ENCODE data around the gene CES4A. TPM values are rescaled to one million over a fixed set of nuclear protein-coding genes. Genes with fewer than 3 reads are reported as not detected.

The CES4A gene
- total RNA-seq, 1 experiment from 2014 or later, result 5.1 TPM

- Mint-ChIP-seq H3K36me3 (ENCODE audit: insufficient read depth, unreplicated experiment) (no peaks in the 10 kb centered on the region), H3K4me3 (ENCODE audit: unreplicated experiment) (no peak overlapping the region), H3K27me3 (ENCODE audit: insufficient read depth, unreplicated experiment) (no peaks in the 10 kb centered on the region), H3K27ac (ENCODE audit: low read depth, unreplicated experiment) (no peak overlapping the region), H3K9me3 (ENCODE audit: unreplicated experiment) (no peaks in the 10 kb centered on the region), H3K4me1 (ENCODE audit: insufficient read depth, unreplicated experiment) (no peaks in the 10 kb centered on the region)
- BruUV-seq (replicated peaks), result no TSS peak
- ChIA-PET CTCF (interaction anchor here (1.1 to 2.7 kb wide), 11 partner anchors 9 to 268 kb away, joined by 3 to 34 read pairs (median 6); partner anchors contain the start of gene CBFB), POLR2A (interaction anchor here (0.8 to 1.5 kb wide), 2 partner anchors 10 to 12 kb away, joined by 3 read pairs; partner anchors contain the start of gene CBFB)
- DNase-seq (ENCODE audit: unreplicated experiment), result no peak
- intact Hi-C loops (cut with micrococcal nuclease), result loop anchor here (10.0 kb wide), 1 partner anchor 62 kb away; no protein-coding TSS in a partner anchor
- no peak for TF ChIP-seq CTCF (IDR thresholded peaks at IDR 0.05; ENCODE audit: unreplicated experiment)
Observed at GRCh38 chr16:67016681-67017420, 28.5 kb downstream of the CES4A start.

DNA sequence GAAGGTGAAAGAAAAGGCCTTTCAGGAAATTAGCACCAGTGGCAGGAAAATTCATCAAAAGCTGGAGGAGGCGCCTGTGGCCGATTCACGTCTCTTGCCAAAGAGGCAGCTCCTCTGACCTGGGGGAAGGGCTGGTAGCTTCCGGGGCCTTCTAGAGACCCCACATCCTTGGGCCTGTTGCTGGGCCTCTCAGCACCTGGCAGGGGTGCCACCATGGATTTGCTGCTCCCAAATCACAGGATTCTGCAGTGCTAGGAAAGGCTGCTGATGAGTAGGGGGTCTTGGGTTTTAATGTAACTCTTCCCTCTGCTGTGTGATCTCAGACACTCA is 29.0 kb downstream of the CES4A start:
- CTCF ChIA-PET, result interaction anchor here (1.0 to 2.7 kb wide), 17 partner anchors 10 to 267 kb away, joined by 3 to 34 read pairs (median 4); partner anchors contain the start of genes CBFB and ELMO3
- no peak overlapping the region for H3K27ac Mint-ChIP-seq (ENCODE audit: low read depth, unreplicated experiment)
- H3K36me3 Mint-ChIP-seq (ENCODE audit: insufficient read depth, unreplicated experiment), result no peaks in the 10 kb centered on the region

DNA sequence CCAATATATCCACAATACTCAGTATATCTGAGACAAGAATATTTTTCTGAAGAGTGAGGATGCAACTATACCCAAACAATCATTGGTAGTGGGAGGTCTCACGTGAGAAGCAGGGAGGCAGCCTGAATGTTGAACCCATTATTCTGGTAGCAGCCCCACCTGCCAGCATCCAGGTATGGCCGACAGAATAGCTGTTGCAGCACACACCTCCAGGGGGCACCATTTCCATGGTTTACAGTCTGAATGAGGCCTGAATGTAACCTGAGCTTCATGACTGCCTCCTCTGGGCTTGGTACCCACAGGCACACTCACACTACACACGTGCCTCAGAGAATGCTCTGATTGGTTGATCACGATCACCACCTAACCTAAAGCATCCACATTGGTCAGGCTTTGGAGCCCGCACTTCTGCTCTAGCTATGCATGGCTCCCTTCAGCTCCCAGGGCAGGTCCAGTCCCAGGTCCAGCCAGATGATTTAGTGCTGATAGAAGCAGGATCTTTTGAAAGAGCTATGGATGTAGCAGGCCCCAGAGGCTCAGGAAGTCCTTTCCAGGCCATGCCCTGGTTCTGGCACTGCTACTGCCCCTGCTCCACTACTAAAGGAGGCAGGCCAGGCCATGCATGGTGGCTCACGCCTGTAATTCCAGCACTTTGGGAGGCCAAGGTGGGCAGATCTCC is 29.6 kb downstream of the CES4A start:
- H3K36me3 Mint-ChIP-seq (ENCODE audit: insufficient read depth, unreplicated experiment), result no peaks in the 10 kb centered on the region
- no TSS peak for BruUV-seq (replicated peaks)
- ChIA-PET CTCF (interaction anchor here (0.6 to 2.7 kb wide), 27 partner anchors 8 to 267 kb away, joined by 3 to 34 read pairs (median 4); partner anchors contain the start of genes CBFB and ELMO3), POLR2A (interaction anchor here (0.6 to 1.7 kb wide), 10 partner anchors 10 to 605 kb away, joined by 3 to 7 read pairs (median 4); partner anchors contain the start of gene CBFB)
- H3K27ac Mint-ChIP-seq (ENCODE audit: low read depth, unreplicated experiment), result no peak overlapping the region
- no peak overlapping the region for H3K4me3 Mint-ChIP-seq (ENCODE audit: unreplicated experiment)
- H3K4me1 Mint-ChIP-seq (ENCODE audit: insufficient read depth, unreplicated experiment), result no peaks in the 10 kb centered on the region
- peak; percentile 97 for DNase-seq (ENCODE audit: unreplicated experiment)
- no peaks in the 10 kb centered on the region for H3K9me3 Mint-ChIP-seq (ENCODE audit: unreplicated experiment)
- intact Hi-C loops (cut with micrococcal nuclease), result loop anchor here (1.0 to 10.0 kb wide), 3 partner anchors 63 to 137 kb away; no protein-coding TSS in a partner anchor
- no peaks in the 10 kb centered on the region for H3K27me3 Mint-ChIP-seq (ENCODE audit: insufficient read depth, unreplicated experiment)
- TF ChIP-seq CTCF (IDR thresholded peaks at IDR 0.05; ENCODE audit: unreplicated experiment), result peak; percentile 63

More for the DNA sequence above, 29.0 kb downstream of the CES4A start:
- Mint-ChIP-seq H3K27me3 (ENCODE audit: insufficient read depth, unreplicated experiment) (no peaks in the 10 kb centered on the region), H3K4me3 (ENCODE audit: unreplicated experiment) (no peak overlapping the region), H3K9me3 (ENCODE audit: unreplicated experiment) (no peaks in the 10 kb centered on the region), H3K4me1 (ENCODE audit: insufficient read depth, unreplicated experiment) (no peaks in the 10 kb centered on the region)
- POLR2A ChIA-PET, result interaction anchor here (0.6 to 1.7 kb wide), 5 partner anchors 10 to 151 kb away, joined by 3 to 7 read pairs (median 4); partner anchors contain the start of gene CBFB
- intact Hi-C loops (cut with micrococcal nuclease), result loop anchor here (10.0 kb wide), 1 partner anchor 63 kb away; no protein-coding TSS in a partner anchor
- TF ChIP-seq CTCF (IDR thresholded peaks at IDR 0.05; ENCODE audit: unreplicated experiment), result no peak
- DNase-seq (ENCODE audit: unreplicated experiment), result no peak
- no TSS peak for BruUV-seq (replicated peaks)

DNA sequence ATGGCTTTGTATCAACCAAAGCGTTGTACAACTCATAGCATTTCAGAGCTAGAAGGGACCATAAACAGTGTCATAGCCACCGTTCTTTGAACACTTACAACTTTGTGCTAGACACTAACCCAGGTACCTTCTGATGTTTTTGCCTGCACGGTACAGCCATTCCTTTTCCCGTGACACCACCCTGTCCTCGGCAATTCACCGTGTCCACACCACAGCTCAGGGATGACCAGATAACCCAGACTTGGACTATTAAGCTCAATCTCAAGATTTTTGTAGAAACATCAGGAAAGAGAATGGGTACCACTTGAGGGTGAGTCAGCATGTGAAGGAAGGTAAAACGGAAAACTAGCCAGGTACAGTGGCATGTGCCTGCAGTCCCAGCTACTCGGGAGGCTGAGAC is 30.8 kb downstream of the CES4A start:
- Mint-ChIP-seq H3K27ac (ENCODE audit: low read depth, unreplicated experiment) (no peak overlapping the region), H3K9me3 (ENCODE audit: unreplicated experiment) (no peaks in the 10 kb centered on the region), H3K36me3 (ENCODE audit: insufficient read depth, unreplicated experiment) (no peaks in the 10 kb centered on the region), H3K4me3 (ENCODE audit: unreplicated experiment) (no peak overlapping the region), H3K27me3 (ENCODE audit: insufficient read depth, unreplicated experiment) (no peaks in the 10 kb centered on the region), H3K4me1 (ENCODE audit: insufficient read depth, unreplicated experiment) (no peaks in the 10 kb centered on the region)
- no TSS peak for BruUV-seq (replicated peaks)
- intact Hi-C loops (cut with micrococcal nuclease), result loop anchor here (10.0 kb wide), 1 partner anchor 64 kb away; no protein-coding TSS in a partner anchor
- ChIA-PET POLR2A (interaction anchor here (0.6 to 1.7 kb wide), 5 partner anchors 11 to 87 kb away, joined by 3 to 7 read pairs (median 4); no protein-coding TSS in a partner anchor), CTCF (interaction anchor here (0.6 to 2.7 kb wide), 8 partner anchors 9 to 170 kb away, joined by 3 to 34 read pairs (median 4); partner anchors contain the start of genes CBFB and EXOC3L1)
- DNase-seq (ENCODE audit: unreplicated experiment), result no peak
- TF ChIP-seq CTCF (IDR thresholded peaks at IDR 0.05; ENCODE audit: unreplicated experiment), result no peak
